ENCODE results near the gene LYRM2.
"Not testable (repeated sequence)": the region's sequence is repeated elsewhere in the genome, so short reads cannot be mapped to it uniquely, and the experiment has no call there.

Gene LYRM2

GRCh38 chr6:89644864-89645263 lies 6.3 kb upstream of the LYRM2 start:
- no peak for DNase-seq

- no peak for DNase-seq
These were observed 4.9 kb upstream of the LYRM2 start for GRCh38 chr6:89643406-89643805.

GRCh38 chr6:89642956-89643355 lies 4.4 kb upstream of the LYRM2 start:
- DNase-seq = no peak

GRCh38 chr6:89641581-89641980 lies 3.0 kb upstream of the LYRM2 start:
- not testable (repeated sequence) for DNase-seq

DNA sequence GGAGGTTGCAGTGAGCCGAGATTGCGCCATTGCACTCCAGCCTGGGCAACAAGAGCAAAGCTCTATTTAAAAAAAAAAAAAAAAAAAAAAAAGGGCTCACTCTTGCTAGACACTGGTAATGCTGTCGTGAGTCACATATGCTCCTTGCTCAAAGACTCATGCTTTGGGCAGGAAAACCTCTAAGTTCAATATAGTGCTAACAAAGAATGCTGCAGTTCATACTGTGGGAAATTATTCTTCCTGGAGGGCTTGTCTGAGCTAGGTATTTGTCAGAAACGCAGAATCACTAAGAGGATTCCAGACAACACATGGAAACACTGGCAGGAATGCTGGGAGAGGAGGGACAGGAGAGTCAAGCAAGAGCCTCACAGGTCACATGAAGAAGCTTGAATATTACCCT lies 2.3 kb upstream of the LYRM2 start:
- DNase-seq = no peak

GRCh38 chr6:89637960-89638319 lies 607 bp downstream of the LYRM2 start:
- no peak for DNase-seq

DNA sequence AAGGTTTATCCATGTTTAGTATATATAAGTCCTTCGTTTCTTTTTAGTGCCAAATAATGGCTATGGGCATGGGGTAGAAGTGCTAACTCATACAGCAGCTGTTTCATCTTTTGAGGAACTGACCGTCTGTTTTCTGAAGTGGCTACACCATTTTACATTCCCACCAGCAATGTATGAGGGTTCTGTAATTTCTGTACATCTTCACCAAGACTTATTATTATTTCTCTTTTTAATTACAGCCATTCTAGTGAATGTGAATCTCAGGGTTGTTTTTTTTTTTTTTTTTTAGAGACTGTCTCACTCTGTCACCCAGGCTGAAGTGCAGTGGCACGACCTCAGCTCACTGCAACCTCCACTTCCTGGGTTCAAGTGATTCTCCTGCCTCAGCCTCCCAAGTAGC lies 2.1 kb downstream of the LYRM2 start:
- not testable (repeated sequence) for DNase-seq

- no peak for DNase-seq
These were observed 8.1 kb downstream of the LYRM2 start for GRCh38 chr6:89630488-89630887.

- DNase-seq = no peak
These were observed 14.8 kb downstream of the LYRM2 start for GRCh38 chr6:89623749-89624148.

DNA sequence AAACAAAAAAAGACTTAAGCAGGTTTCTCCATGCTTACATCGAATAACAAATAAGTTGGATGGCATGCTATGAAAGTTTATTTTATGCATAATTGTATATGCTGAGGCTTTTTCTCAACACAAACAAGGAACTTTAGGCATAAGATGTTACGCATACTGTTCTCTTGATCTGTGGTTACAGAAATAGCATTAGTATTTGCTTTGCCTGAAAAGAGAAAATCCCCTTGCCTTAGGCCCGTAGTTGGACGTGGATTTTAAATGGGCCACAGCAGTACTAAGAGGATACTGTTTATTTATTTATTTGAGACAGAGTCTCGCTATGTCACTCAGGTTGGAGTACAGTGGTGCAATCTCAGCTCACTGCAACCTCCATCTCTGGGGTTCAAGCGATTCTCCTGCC lies 19.0 kb downstream of the LYRM2 start:
- DNase-seq = no peak

GRCh38 chr6:89618026-89618425 lies 20.5 kb downstream of the LYRM2 start:
- no peak for DNase-seq

DNA sequence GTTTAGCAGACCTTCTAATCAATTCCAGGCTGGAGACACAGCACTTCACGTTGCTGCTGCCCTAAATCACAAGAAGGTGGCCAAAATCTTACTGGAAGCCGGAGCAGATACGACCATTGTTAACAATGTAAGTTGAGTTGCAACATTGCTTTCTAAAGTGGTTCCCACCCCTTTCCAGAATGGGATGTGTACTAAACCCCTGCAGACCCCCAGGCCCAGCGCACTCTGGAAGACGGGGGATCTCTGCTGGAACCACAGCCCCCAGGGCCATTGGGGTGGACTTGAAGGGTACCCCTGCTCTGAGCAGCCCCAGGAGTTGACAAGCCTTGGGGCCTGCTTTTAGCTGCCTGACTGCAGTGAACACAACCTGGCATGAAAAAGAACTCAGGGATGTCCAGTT lies 22.0 kb downstream of the LYRM2 start:
- DNase-seq = no peak

DNA sequence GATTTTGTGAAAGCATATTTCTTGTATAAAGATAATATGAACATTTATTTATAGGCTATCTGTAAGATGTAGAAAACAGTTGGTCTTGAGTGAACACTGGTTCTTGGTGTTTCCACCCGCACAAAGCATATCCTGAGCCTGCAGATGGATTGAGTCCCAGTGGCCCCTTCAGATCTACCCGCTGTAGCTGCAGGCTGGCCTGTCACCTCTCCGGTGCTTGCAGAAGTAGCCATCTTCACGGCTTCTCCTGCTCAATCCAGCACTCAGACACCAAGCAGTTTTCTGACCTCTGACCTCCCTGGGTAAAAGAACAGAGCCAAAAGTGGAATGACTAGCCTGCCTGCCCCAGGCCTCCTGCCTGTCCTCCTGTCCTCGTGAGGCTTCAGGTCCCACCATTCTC lies 22.7 kb downstream of the LYRM2 start:
- DNase-seq = no peak

- DNase-seq = no peak
These were observed 24.8 kb downstream of the LYRM2 start for GRCh38 chr6:89613790-89614189.

DNA sequence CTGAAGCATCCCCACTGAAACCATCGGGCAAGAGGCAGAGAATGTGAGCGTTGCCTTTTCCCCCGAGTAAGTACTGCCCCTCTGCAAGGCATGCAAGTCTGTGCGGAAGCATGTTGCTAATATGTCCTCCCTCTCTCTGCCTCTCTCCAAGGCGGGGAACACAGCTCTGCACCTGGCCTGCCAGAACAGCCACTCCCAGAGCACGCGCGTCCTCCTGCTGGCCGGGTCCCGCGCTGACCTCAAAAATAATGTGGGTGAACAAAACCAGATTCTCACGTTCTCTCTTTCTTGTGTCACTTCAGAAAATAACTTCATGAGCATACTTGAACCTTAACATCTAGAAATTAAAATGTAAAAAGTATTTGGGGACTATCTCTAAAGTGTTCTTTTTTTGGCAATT lies 26.4 kb downstream of the LYRM2 start:
- DNase-seq = no peak

- DNase-seq = no peak
These were observed 26.9 kb downstream of the LYRM2 start for GRCh38 chr6:89611666-89612065.

DNA sequence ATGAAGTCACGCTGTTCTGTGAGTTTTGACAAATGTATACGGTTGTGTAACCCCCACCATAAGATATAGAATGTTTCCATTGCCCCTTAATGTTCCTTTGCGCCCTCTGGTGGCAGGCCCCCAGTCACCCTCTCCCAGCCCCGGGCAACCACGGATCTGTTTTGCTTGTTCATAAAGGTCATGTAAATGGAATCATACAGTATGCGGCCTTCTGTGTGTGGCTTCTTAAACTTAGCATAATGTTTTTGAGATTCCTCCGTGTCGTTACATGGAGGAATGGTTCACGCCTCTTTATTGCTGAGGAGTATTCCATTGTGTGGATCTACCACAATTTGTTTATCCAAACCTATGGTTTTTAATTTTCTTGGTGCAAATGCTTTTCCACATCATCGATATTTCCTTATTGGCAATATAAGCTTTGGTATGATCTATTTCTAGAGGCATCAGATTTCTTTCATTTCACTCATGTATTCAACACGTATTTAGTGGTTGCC lies 28.4 kb downstream of the LYRM2 start:
- peak; percentile 66 to 79 for DNase-seq

GRCh38 chr6:89605861-89606260 lies 32.7 kb downstream of the LYRM2 start:
- no peak for DNase-seq

GRCh38 chr6:89604653-89605052 lies 33.9 kb downstream of the LYRM2 start:
- DNase-seq = no peak

GRCh38 chr6:89602166-89602565 lies 36.4 kb downstream of the LYRM2 start:
- DNase-seq = no peak

- DNase-seq = no peak
These were observed 38.8 kb downstream of the LYRM2 start for GRCh38 chr6:89599727-89600126.

DNA sequence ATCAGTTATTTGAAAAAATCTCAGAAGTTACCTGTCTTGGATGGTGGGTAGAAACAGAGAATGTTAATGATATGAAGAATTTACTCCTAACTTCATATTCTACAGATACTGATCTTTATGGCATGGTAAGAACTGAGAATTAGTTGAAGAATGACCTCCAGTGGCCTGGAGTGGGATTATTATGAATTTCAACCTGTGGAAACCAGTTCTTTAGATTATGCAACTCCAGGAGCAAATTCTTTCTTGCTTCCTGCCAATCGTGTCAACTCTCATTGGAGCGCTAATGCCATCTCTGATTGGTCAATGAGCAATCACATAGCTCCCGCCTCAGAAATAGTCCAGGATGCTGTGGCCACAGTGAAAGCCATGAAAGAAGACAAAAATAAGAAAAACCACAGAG lies 40.6 kb downstream of the LYRM2 start:
- DNase-seq = no peak

DNA sequence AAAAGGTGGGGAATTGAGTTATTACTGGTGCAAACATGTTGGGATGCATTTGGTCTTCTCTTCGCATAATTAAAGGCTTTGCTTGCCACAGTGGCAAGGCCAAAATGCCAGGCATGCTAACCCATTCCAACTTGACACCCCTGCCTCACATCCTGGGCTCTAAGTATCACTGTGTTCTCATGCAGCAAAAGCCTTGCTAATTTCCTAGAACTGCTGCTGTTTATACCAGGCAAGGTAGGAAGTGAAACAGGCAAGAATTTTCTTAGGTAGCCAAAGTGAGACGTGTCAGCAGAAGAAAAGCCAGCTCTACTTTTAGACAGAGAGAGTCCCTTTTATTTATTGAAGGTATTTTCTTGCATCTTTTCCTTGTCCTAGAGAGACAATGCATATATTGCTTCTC lies 41.2 kb downstream of the LYRM2 start:
- no peak for DNase-seq

DNA sequence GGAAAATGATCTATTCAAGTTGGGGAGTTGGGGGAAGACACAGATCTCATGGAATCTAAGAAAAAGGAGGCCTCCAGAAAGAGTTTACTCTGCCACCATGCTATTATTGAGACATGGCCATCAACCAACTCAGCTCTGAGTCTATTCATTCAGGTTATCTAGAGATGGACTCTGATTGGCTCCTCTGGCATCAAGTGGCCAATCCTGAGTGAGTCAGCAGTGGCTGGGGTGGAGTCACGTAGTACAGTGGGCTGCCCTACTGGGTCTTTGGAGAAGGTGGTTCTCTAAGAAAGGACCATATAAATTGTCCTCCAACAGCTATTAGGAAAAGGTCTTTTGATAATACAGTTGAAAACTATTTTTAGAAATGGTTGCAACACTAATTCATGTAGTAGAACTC lies 42.1 kb downstream of the LYRM2 start:
- no peak for DNase-seq

GRCh38 chr6:89596056-89596455 lies 42.5 kb downstream of the LYRM2 start:
- DNase-seq = no peak

GRCh38 chr6:89591745-89592144 lies 46.8 kb downstream of the LYRM2 start:
- DNase-seq = no peak

Measured in stimulated activated CD4-positive, alpha-beta T cell treated with anti-CD3 and anti-CD28 coated beads, Interleukin-4, amount 100 ng/mL, for 4 hours (primary cell).